K562 (cell line): ENCODE measurements around the gene BOLL. TPM values are rescaled to one million over a fixed set of nuclear protein-coding genes. Genes with fewer than 3 reads are reported as not detected.

Source experiments
- ATAC-seq: fragments of 200-7000 bp; cut with Tn5 transposase; 3 replicates; pipeline ENCODE4 v1.9.1; 2020; ENCODE audit warnings: moderate library complexity
- BruUV-seq: library from RNA; stranded (reverse); fragments of 400-500 nt; replicated peaks from 2 replicates; lab custom pipeline; 2021; lab: Mats Ljungman, UMichigan
- CTCF ChIA-PET: fragments of 300-600 bp; formaldehyde crosslinking; extraction: SDS; loops from one replicate; lab custom pipeline; 2021; ENCODE audit warnings: low intra/inter-chr PET ratio; lab: Yijun Ruan, JAX
- POLR2A ChIA-PET: fragments of 300-600, 350-650 bp; sonication (Branson Sonifier 250); formaldehyde crosslinking; extraction: SDS; loops from one replicate; lab custom pipeline; 2021; ENCODE audit warnings: antibody characterized with exemption, inconsistent platforms; lab: Yijun Ruan, JAX
- DNase-seq, 4 experiments: peaks; one replicate each; pipeline versions ENCODE4 v3.0.0 to v3.0.0-alpha.2; 2011 to 2018; ENCODE audit warnings: low spot score in 3 of 4, mixed read lengths in 3 of 4; ENCODE audit errors: extremely low read depth in 1 of 4
- FAIRE-seq: peaks from 2 replicates; lab custom pipeline; 2011; peaks lifted over from hg19 to GRCh38; lab: Jason Lieb, UNC
- H2AFZ ChIP-seq: 2 replicates; pipeline ENCODE4 v1.6.0; 2011; ENCODE audit warnings: low read depth, low read length, control low read depth, inconsistent platforms
- H3K27ac ChIP-seq: fragments of 200-600 bp; 3 replicates; pipeline ENCODE4 v1.8.0; 2011; ENCODE audit warnings: low read depth, mild to moderate bottlenecking, control low read depth, inconsistent platforms, low read length, moderate library complexity, mixed read lengths; ENCODE audit errors: extremely low read depth
- H3K27me3 ChIP-seq, 2 experiments: fragments of 300-600 bp in 1 of 2; 2 replicates in 1 of 2; 3 replicates in 1 of 2; pipeline versions ENCODE4 v1.6.0 to v1.8.0; 2011; ENCODE audit warnings: inconsistent platforms in 2 of 2, low read length in 2 of 2, mild to moderate bottlenecking in 1 of 2, mixed read lengths in 1 of 2, moderate library complexity in 1 of 2; ENCODE audit not compliant: control insufficient read depth in 2 of 2, insufficient read depth in 2 of 2
- H3K36me3 ChIP-seq: fragments of 300-600 bp; 3 replicates; pipeline ENCODE4 v1.8.0; 2011; ENCODE audit warnings: mild to moderate bottlenecking, low read length, inconsistent platforms; ENCODE audit not compliant: control insufficient read depth, insufficient read depth
- H3K4me1 ChIP-seq, 2 experiments: fragments of 200-600 bp in 1 of 2; replicated peaks in 1 of 2; 2 replicates in 1 of 2; 3 replicates in 1 of 2; pipeline versions ENCODE4 v1.5.1 to v1.8.0; 2011; ENCODE audit warnings: inconsistent platforms in 2 of 2, low read length in 2 of 2, mild to moderate bottlenecking in 1 of 2, mixed read lengths in 1 of 2, moderate library complexity in 1 of 2; ENCODE audit not compliant: control insufficient read depth in 2 of 2, insufficient read depth in 2 of 2
- H3K4me2 ChIP-seq: 2 replicates; pipeline ENCODE4 v1.6.1; 2011; ENCODE audit warnings: low read length, control low read depth, inconsistent platforms, mixed read lengths; ENCODE audit not compliant: insufficient read depth
- H3K4me3 ChIP-seq: fragments of 200-600 bp; sonication (generic), shearing (Covaris generic); 2 replicates; pipeline ENCODE4 v1.5.1; 2016; ENCODE audit warnings: control low read depth, inconsistent platforms
- H3K79me2 ChIP-seq: fragments of 200-600 bp; 3 replicates; pipeline ENCODE4 v1.8.0; 2011; ENCODE audit warnings: low read length, inconsistent platforms; ENCODE audit not compliant: control insufficient read depth, insufficient read depth
- H3K9ac ChIP-seq, 2 experiments: 2 replicates each; pipeline versions ENCODE4 v1.6.0 to v1.6.1; 2011; ENCODE audit warnings: low read depth in 2 of 2, low read length in 2 of 2, control low read depth in 1 of 2, inconsistent platforms in 1 of 2, mild to moderate bottlenecking in 1 of 2, mixed read lengths in 1 of 2; ENCODE audit not compliant: insufficient read depth in 1 of 2
- H3K9me1 ChIP-seq: one replicate; pipeline ENCODE4 v1.6.0; 2011; ENCODE audit warnings: inconsistent platforms, mild to moderate bottlenecking, low read length, moderate library complexity; ENCODE audit not compliant: control insufficient read depth, insufficient read depth
- H3K9me3 ChIP-seq: replicated peaks from 2 replicates; pipeline ENCODE4 v1.5.1; 2011; ENCODE audit warnings: low read depth, low read length, inconsistent platforms; ENCODE audit not compliant: control insufficient read depth, insufficient read depth
- H4K20me1 ChIP-seq: replicated peaks from 2 replicates; pipeline ENCODE4 v1.6.1; 2011; ENCODE audit warnings: low read length, inconsistent platforms, mixed read lengths; ENCODE audit not compliant: control insufficient read depth, insufficient read depth
- ATF7 ChIP-seq: fragments of 450-650 bp; IDR thresholded peaks from 2 replicates; pipeline ENCODE4 v1.7.1; 2014; ENCODE audit warnings: mild to moderate bottlenecking, moderate library complexity
- ETV6 ChIP-seq, 3 experiments: fragments of 150-350 bp in 1 of 3; sonication (generic) in 1 of 3; formaldehyde crosslinking in 1 of 3; IDR thresholded peaks; 2 replicates each; pipeline versions ENCODE4 v1.6.1 to v1.8.0; 2014 to 2022; ENCODE audit warnings: borderline replicate concordance in 2 of 3, low read depth in 2 of 3, antibody characterized with exemption in 1 of 3, low read length in 1 of 3, mild to moderate bottlenecking in 1 of 3, missing genetic modification reagents in 1 of 3
- HDAC1 ChIP-seq, 2 experiments: fragments of 450-650 bp; IDR thresholded peaks; 2 replicates each; pipeline ENCODE4 v1.6.1; 2016 to 2017; ENCODE audit warnings: inconsistent platforms in 1 of 2, mild to moderate bottlenecking in 1 of 2, moderate library complexity in 1 of 2
- HDGF ChIP-seq: fragments of 450-650 bp; IDR thresholded peaks from 2 replicates; pipeline ENCODE4 v1.6.1; 2016
- MNT ChIP-seq, 2 experiments: fragments of 450-650 bp; conservative IDR thresholded peaks; 2 replicates each; pipeline ENCODE4 v1.6.1; 2017; ENCODE audit warnings: mild to moderate bottlenecking in 2 of 2, moderate library complexity in 2 of 2
- NFIC ChIP-seq: fragments of 450-650 bp; IDR thresholded peaks from 2 replicates; pipeline ENCODE4 v1.6.1; 2017; ENCODE audit warnings: mild to moderate bottlenecking, inconsistent platforms
- PRDM10 ChIP-seq: fragments of 450-650 bp; IDR thresholded peaks from 2 replicates; pipeline ENCODE4 v1.6.1; 2018; ENCODE audit not compliant: partially characterized antibody
- SRSF1 ChIP-seq: fragments of 200-400 bp; formaldehyde crosslinking; IDR thresholded peaks from 2 replicates; pipeline ENCODE4 v1.6.1; 2017; ENCODE audit warnings: mild to moderate bottlenecking, low read depth, low read length, moderate library complexity
- SUPT5H ChIP-seq: fragments of 450-650 bp; IDR thresholded peaks from 2 replicates; pipeline ENCODE4 v1.6.1; 2016
- ZNF76 ChIP-seq: fragments of 250-450 bp; sonication (Bioruptor Pico); IDR thresholded peaks from 2 replicates; pipeline ENCODE4 v1.4.0; 2020; ENCODE audit warnings: mild to moderate bottlenecking, moderate library complexity, borderline replicate concordance
- ZNF79 ChIP-seq: fragments of 250-450 bp; sonication (Bioruptor Pico); IDR thresholded peaks from 2 replicates; pipeline ENCODE4 v1.4.0; 2020; ENCODE audit warnings: low read depth, mild to moderate bottlenecking, moderate library complexity
- whole genome bisulfite sequencing: fragments of 100-300 bp; shearing (Covaris generic); methylation state at CpG from one replicate; pipeline ENCODE4 v1.1.6; 2016; ENCODE audit warnings: low coverage, mixed read lengths; ENCODE audit not compliant: insufficient coverage; ENCODE audit errors: missing lambda C conversion rate; 5-methylcytosine and 5-hydroxymethylcytosine counted together
- in situ Hi-C: fragments of 300-500 bp; cut with MboI; formaldehyde crosslinking; loops from 4 replicates; pipeline ENCODE4 v1.15.0; 2018; ENCODE audit warnings: inconsistent platforms, mixed read lengths
- intact Hi-C: fragments of 100-400 bp; cut with micrococcal nuclease; formaldehyde crosslinking; loops from 2 replicates; pipeline ENCODE4 v1.14.2; 2022
- polyA plus RNA-seq, 8 experiments: library from polyadenylated mRNA; depleted of rRNA in 4 of 8; stranded (reverse) in 5 of 8; unstranded in 3 of 8; fragments of >200 nt; fragmentation: Nextera tagmentation in 2 of 8; fragmentation: Illumina TruSeq in 1 of 8; extraction: Ambion mirVana in 2 of 8; extraction: Trizol in 1 of 8; gene quantifications; 2 replicates each; pipeline versions ENCODE4 v1.2.1 to v1.2.3, GENCODE V29; 2011 to 2014; ENCODE audit warnings: inconsistent platforms in 1 of 8, missing spikeins in 1 of 8
- total RNA-seq, 7 experiments: library from RNA; depleted of rRNA in 6 of 7; stranded (reverse); fragments of >200 nt in 6 of 7; fragmentation: Illumina TruSeq in 2 of 7; extraction: Trizol in 2 of 7; gene quantifications; 2 replicates each; pipeline versions ENCODE4 v1.2.1 to v1.2.3, GENCODE V29; 2011 to 2021; ENCODE audit warnings: low replicate concordance in 1 of 7
- TF ChIP-seq, protein P1 (sequence below), 2 experiments: fragments of 450-650 bp; IDR thresholded peaks; 2 replicates each; pipeline ENCODE4 v1.6.1; 2016
- TF ChIP-seq, protein P2 (sequence below): fragments of 450-650 bp; IDR thresholded peaks from 2 replicates; pipeline ENCODE4 v1.6.1; 2016; ENCODE audit warnings: low read depth, mild to moderate bottlenecking, moderate library complexity
- TF ChIP-seq, protein P3 (sequence below): fragments of 250-450 bp; sonication (Bioruptor Pico); IDR thresholded peaks from 2 replicates; pipeline ENCODE4 v1.5.0; 2021

BOLL gene
- total and polyA plus RNA-seq, 9 of the 15 experiments (the other 6 are each of a cell fraction or from before 2014, with no cell fraction given) = 0.11 to 0.55 (median 0.19) TPM; not detected in 1

DNA sequence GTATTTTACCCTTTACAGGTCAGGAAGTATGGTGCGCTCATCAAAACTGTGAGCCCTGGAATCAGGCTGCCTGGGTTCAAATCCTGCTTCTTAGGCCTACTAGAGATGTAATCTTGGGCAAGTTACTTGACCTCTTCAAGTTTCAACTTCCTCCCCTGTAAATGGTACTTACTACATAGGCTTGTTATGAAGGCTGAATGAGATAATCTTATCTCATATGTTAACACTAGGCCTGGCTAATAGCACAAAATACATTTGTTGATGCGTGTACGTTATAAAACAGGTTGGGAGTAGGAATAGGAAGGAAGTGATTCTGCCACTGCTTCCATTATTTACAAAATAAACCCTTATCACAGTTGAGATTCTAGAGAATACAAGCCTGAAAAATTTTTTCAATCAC lies 108.1 kb downstream of the BOLL start:
- Histone ChIP-seq H3K4me1 (no peaks in the 10 kb centered on the region), H3K9ac (no peak overlapping the region), H3K9me3 (no peaks in the 10 kb centered on the region), H3K27ac (no peak overlapping the region), H3K9me1 (no peaks in the 10 kb centered on the region), H3K4me3 (no peak overlapping the region), H3K4me2 (no peak overlapping the region), H3K79me2 (no peaks in the 10 kb centered on the region), H4K20me1 (no peaks in the 10 kb centered on the region), H3K27me3 (no peaks in the 10 kb centered on the region), H2AFZ (no peak overlapping the region), H3K36me3 (no peaks in the 10 kb centered on the region)
- in situ Hi-C loops = no loop called here
- intact Hi-C loops = no loop called here
- ATAC-seq (no peak), FAIRE-seq (no peak), DNase-seq (no peak)
- ChIA-PET CTCF (no interaction called here), POLR2A (no interaction called here)
- WGBS = 9% methylated on average over 3 of the region's 3 CpGs
- no TSS peak for BruUV-seq
- no peak for TF ChIP-seq MNT (conservative IDR thresholded peaks at IDR 0.05)
- TF ChIP-seq HDAC1 (IDR thresholded peaks at IDR 0.05) = no peak
- TF ChIP-seq, protein P1, sequence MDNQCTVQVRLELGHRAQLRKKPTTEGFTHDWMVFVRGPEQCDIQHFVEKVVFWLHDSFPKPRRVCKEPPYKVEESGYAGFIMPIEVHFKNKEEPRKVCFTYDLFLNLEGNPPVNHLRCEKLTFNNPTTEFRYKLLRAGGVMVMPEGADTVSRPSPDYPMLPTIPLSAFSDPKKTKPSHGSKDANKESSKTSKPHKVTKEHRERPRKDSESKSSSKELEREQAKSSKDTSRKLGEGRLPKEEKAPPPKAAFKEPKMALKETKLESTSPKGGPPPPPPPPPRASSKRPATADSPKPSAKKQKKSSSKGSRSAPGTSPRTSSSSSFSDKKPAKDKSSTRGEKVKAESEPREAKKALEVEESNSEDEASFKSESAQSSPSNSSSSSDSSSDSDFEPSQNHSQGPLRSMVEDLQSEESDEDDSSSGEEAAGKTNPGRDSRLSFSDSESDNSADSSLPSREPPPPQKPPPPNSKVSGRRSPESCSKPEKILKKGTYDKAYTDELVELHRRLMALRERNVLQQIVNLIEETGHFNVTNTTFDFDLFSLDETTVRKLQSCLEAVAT (IDR thresholded peaks at IDR 0.05) = no peak
- TF ChIP-seq ETV6 (IDR thresholded peaks at IDR 0.05; ENCODE audit: borderline replicate concordance in 1 of 2, low read depth in 2 of 2, low read length in 1 of 2) = no peak
- TF ChIP-seq ETV6 (CRISPR knock-in tag; IDR thresholded peaks at IDR 0.05; ENCODE audit: borderline replicate concordance) = no peak
- no peak for TF ChIP-seq ATF7
- no peak for TF ChIP-seq HDGF
- no peak for TF ChIP-seq PRDM10
- TF ChIP-seq, protein P2, sequence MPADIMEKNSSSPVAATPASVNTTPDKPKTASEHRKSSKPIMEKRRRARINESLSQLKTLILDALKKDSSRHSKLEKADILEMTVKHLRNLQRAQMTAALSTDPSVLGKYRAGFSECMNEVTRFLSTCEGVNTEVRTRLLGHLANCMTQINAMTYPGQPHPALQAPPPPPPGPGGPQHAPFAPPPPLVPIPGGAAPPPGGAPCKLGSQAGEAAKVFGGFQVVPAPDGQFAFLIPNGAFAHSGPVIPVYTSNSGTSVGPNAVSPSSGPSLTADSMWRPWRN = no peak
- TF ChIP-seq NFIC = no peak
- no peak for TF ChIP-seq SUPT5H
- TF ChIP-seq SRSF1 = no peak
- TF ChIP-seq, protein P3, sequence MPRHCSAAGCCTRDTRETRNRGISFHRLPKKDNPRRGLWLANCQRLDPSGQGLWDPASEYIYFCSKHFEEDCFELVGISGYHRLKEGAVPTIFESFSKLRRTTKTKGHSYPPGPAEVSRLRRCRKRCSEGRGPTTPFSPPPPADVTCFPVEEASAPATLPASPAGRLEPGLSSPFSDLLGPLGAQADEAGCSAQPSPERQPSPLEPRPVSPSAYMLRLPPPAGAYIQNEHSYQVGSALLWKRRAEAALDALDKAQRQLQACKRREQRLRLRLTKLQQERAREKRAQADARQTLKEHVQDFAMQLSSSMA (CRISPR knock-in tag) = no peak
- no peak for TF ChIP-seq ZNF79 (CRISPR knock-in tag)
- no peak for TF ChIP-seq ZNF76
